Dedifferentiated amniotic fluid mesenchymal stem cell (primary cell): Measurements from ENCODE around the gene WDR91.
"Not testable (repeated sequence)": the region's sequence is repeated elsewhere in the genome, so short reads cannot be mapped to it uniquely, and the experiment has no call there.

Source experiments
- DNase-seq: peaks from one replicate; pipeline ENCODE4 v3.0.0-alpha.2; 2016; ENCODE audit errors: extremely low spot score

The WDR91 gene

GRCh38 chr7:135179321-135179925 is 31.9 kb downstream of the WDR91 start:
- DNase-seq: no peak

GRCh38 chr7:135178364-135178763 is 33.0 kb downstream of the WDR91 start:
- DNase-seq: no peak

- DNase-seq: no peak
Observed at GRCh38 chr7:135177028-135177696, 34.2 kb downstream of the WDR91 start.

- no peak for DNase-seq
Observed at GRCh38 chr7:135175931-135176330, 35.4 kb downstream of the WDR91 start.

- no peak for DNase-seq
Observed at GRCh38 chr7:135174941-135175340, 36.4 kb downstream of the WDR91 start.

- DNase-seq: not testable (repeated sequence)
Observed at GRCh38 chr7:135173916-135174315, 37.4 kb downstream of the WDR91 start.

- not testable (repeated sequence) for DNase-seq
Observed at GRCh38 chr7:135171581-135172291, 39.6 kb downstream of the WDR91 start.

GRCh38 chr7:135170998-135171481 is 40.3 kb downstream of the WDR91 start:
- not testable (repeated sequence) for DNase-seq

- DNase-seq: peak; percentile 92
Observed at GRCh38 chr7:135170274-135170997, 40.9 kb downstream of the WDR91 start, which contains the start of gene CYREN. TSS of gene CYREN (minus strand) at chr7:135170707. CDS start at chr7:135168922, 1,785 bp downstream.

GRCh38 chr7:135169964-135170273 is 41.4 kb downstream of the WDR91 start:
- no peak for DNase-seq

- no peak for DNase-seq
Observed at GRCh38 chr7:135169141-135169963, 42.0 kb downstream of the WDR91 start.

- no peak for DNase-seq
Observed at GRCh38 chr7:135168489-135169140, 42.7 kb downstream of the WDR91 start.

GRCh38 chr7:135168001-135168400 is 43.3 kb downstream of the WDR91 start:
- no peak for DNase-seq

GRCh38 chr7:135167365-135167917 is 43.9 kb downstream of the WDR91 start:
- no peak for DNase-seq

GRCh38 chr7:135166338-135166990 is 44.9 kb downstream of the WDR91 start:
- no peak for DNase-seq

GRCh38 chr7:135165862-135166261 is 45.5 kb downstream of the WDR91 start:
- DNase-seq: no peak

GRCh38 chr7:135164357-135165061 is 46.8 kb downstream of the WDR91 start:
- no peak for DNase-seq

- no peak for DNase-seq
Observed at GRCh38 chr7:135162382-135163001, 48.8 kb downstream of the WDR91 start.

GRCh38 chr7:135161669-135162068 is 49.7 kb downstream of the WDR91 start:
- DNase-seq: no peak
